HepG2 (cell line): ENCODE results near the gene MTREX. TPM values are rescaled to one million over a fixed set of nuclear protein-coding genes. Genes with fewer than 3 reads are reported as not detected.

Experiments used
- AHDC1 ChIP-seq: sonication (generic); formaldehyde crosslinking; IDR thresholded peaks from 2 replicates; pipeline ENCODE4 v1.5.1; 2020; ENCODE audit warnings: mild to moderate bottlenecking, missing genetic modification reagents, borderline replicate concordance
- CCDC6 ChIP-seq: sonication (generic); formaldehyde crosslinking; IDR thresholded peaks from 2 replicates; pipeline ENCODE4 v1.8.1; 2022; ENCODE audit warnings: mild to moderate bottlenecking, missing genetic modification reagents, moderate library complexity
- HHEX ChIP-seq: IDR thresholded peaks from 2 replicates; pipeline ENCODE4 v1.6.1; 2016; ENCODE audit warnings: control low read depth
- SP140L ChIP-seq: sonication (generic); formaldehyde crosslinking; IDR thresholded peaks from 2 replicates; pipeline ENCODE4 v1.4.0; 2020; ENCODE audit warnings: missing genetic modification reagents, borderline replicate concordance
- STAT5B ChIP-seq: sonication (generic); formaldehyde crosslinking; IDR thresholded peaks from 2 replicates; pipeline ENCODE4 v1.4.0; 2020; ENCODE audit warnings: missing genetic modification reagents
- TP53 ChIP-seq: sonication (generic); formaldehyde crosslinking; conservative IDR thresholded peaks from 2 replicates; pipeline ENCODE4 v1.4.0; 2020; ENCODE audit warnings: missing genetic modification reagents
- ZEB1 ChIP-seq: IDR thresholded peaks from 2 replicates; pipeline ENCODE4 v1.6.1; 2012; ENCODE audit warnings: mild to moderate bottlenecking, low read depth, inconsistent platforms; ENCODE audit not compliant: insufficient replicate concordance
- ZFP62 ChIP-seq: sonication (generic); formaldehyde crosslinking; IDR thresholded peaks from 2 replicates; pipeline ENCODE4 v1.4.0; 2020; ENCODE audit warnings: missing genetic modification reagents
- ZNF256 ChIP-seq: sonication (generic); formaldehyde crosslinking; conservative IDR thresholded peaks from 2 replicates; pipeline ENCODE4 v1.4.0; 2020; ENCODE audit warnings: missing genetic modification reagents
- ZNF468 ChIP-seq: sonication (generic); formaldehyde crosslinking; IDR thresholded peaks from 2 replicates; pipeline ENCODE4 v1.8.0; 2022; ENCODE audit warnings: mild to moderate bottlenecking, moderate library complexity, missing genetic modification reagents
- ZNF547 ChIP-seq: sonication (generic); formaldehyde crosslinking; IDR thresholded peaks from 2 replicates; pipeline ENCODE4 v1.5.1; 2020; ENCODE audit warnings: mild to moderate bottlenecking, missing genetic modification reagents
- ZNF609 ChIP-seq: sonication (generic); formaldehyde crosslinking; IDR thresholded peaks from 2 replicates; pipeline ENCODE4 v1.4.0; 2020; ENCODE audit warnings: mild to moderate bottlenecking, missing genetic modification reagents, borderline replicate concordance
- ZNF777 ChIP-seq: sonication (generic); formaldehyde crosslinking; IDR thresholded peaks from 2 replicates; pipeline ENCODE4 v1.4.0; 2020; ENCODE audit warnings: missing genetic modification reagents
- polyA plus RNA-seq, 8 experiments: library from polyadenylated mRNA; depleted of rRNA in 3 of 8; stranded (reverse) in 7 of 8; unstranded in 1 of 8; fragments of >200 nt; fragmentation: Illumina TruSeq in 4 of 8; extraction: Trizol in 4 of 8; gene quantifications; 2 replicates each; pipeline versions ENCODE4 v1.2.1 to v1.2.3, GENCODE V29; 2011 to 2016; ENCODE audit warnings: low read depth in 4 of 8, missing spikeins in 1 of 8, mixed read lengths in 1 of 8; ENCODE audit not compliant: insufficient read depth in 1 of 8
- total RNA-seq, 5 experiments: library from RNA; depleted of rRNA; stranded (reverse); fragments of >200 nt; fragmentation: Illumina TruSeq; extraction: Trizol; gene quantifications; 2 replicates each; pipeline ENCODE4 v1.2.3, GENCODE V29; 2016; ENCODE audit warnings: low read depth in 1 of 5
- TF ChIP-seq, protein P1 (sequence below): IDR thresholded peaks from 2 replicates; pipeline ENCODE4 v1.6.1; 2016; ENCODE audit warnings: mild to moderate bottlenecking
- TF ChIP-seq, protein P2 (sequence below): sonication (generic); formaldehyde crosslinking; IDR thresholded peaks from 2 replicates; pipeline ENCODE4; 2020; ENCODE audit warnings: missing genetic modification reagents, mild to moderate bottlenecking, borderline replicate concordance

The MTREX gene
- total and polyA plus RNA-seq, 2 of the 13 experiments (the other 11 are each of a cell fraction or from before 2014, with no cell fraction given) = 16.4 to 91.5 TPM

DNA sequence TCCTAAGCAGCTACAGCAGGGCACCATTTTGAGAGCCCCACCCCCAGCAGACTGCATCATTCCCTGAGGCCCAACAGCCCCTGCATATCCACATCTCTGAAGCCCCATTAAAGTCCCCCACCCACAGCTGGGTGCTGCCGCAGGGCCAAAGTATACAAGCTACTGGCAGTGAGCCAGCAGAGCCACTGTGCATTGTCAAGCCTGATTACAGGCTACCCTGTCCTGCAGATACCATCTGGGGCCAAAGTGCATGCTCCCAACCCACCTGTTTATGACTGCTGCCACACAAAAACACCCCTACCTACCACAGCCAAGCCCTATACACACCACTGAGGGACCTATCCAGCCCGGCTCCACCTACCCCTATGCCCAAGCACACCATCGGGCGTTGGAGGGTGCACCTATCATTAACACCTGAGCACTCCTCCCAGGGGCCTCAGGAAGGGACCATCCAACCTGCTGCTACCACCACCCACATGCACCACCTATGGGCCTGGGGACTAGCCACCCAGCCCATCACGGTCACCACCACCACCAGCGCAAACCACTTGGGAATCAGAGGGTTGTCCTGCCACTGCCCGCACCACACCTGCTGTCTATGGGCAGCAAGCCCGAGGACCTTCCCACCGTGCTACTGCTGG, 121.9 kb downstream of the MTREX start (continued):
- TF ChIP-seq ZNF547 (CRISPR knock-in tag) (no peak), CCDC6 (CRISPR knock-in tag) (no peak), ZEB1 (no peak), ZNF256 (CRISPR knock-in tag) (no peak), SP140L (CRISPR knock-in tag) (no peak), ZNF777 (CRISPR knock-in tag) (no peak), HHEX (CRISPR knock-in tag) (no peak), STAT5B (CRISPR knock-in tag) (no peak), AHDC1 (CRISPR knock-in tag) (no peak), ZFP62 (no peak), TP53 (CRISPR knock-in tag) (no peak), ZNF468 (no peak), ZNF609 (CRISPR knock-in tag) (no peak)
- TF ChIP-seq, protein P1, sequence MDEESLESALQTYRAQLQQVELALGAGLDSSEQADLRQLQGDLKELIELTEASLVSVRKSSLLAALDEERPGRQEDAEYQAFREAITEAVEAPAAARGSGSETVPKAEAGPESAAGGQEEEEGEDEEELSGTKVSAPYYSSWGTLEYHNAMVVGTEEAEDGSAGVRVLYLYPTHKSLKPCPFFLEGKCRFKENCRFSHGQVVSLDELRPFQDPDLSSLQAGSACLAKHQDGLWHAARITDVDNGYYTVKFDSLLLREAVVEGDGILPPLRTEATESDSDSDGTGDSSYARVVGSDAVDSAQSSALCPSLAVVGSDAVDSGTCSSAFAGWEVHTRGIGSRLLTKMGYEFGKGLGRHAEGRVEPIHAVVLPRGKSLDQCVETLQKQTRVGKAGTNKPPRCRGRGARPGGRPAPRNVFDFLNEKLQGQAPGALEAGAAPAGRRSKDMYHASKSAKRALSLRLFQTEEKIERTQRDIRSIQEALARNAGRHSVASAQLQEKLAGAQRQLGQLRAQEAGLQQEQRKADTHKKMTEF (CRISPR knock-in tag) = no peak
- TF ChIP-seq, protein P2, sequence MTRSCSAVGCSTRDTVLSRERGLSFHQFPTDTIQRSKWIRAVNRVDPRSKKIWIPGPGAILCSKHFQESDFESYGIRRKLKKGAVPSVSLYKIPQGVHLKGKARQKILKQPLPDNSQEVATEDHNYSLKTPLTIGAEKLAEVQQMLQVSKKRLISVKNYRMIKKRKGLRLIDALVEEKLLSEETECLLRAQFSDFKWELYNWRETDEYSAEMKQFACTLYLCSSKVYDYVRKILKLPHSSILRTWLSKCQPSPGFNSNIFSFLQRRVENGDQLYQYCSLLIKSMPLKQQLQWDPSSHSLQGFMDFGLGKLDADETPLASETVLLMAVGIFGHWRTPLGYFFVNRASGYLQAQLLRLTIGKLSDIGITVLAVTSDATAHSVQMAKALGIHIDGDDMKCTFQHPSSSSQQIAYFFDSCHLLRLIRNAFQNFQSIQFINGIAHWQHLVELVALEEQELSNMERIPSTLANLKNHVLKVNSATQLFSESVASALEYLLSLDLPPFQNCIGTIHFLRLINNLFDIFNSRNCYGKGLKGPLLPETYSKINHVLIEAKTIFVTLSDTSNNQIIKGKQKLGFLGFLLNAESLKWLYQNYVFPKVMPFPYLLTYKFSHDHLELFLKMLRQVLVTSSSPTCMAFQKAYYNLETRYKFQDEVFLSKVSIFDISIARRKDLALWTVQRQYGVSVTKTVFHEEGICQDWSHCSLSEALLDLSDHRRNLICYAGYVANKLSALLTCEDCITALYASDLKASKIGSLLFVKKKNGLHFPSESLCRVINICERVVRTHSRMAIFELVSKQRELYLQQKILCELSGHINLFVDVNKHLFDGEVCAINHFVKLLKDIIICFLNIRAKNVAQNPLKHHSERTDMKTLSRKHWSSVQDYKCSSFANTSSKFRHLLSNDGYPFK (CRISPR knock-in tag) = no peak
